Spleen (tissue), 11 donors: ENCODE results near the gene NGRN. TPM values are rescaled to one million over a fixed set of nuclear protein-coding genes. Genes with fewer than 3 reads are reported as not detected.

ENCODE experiments used
- DNase-seq: peaks from one replicate; pipeline ENCODE4 v3.0.0-alpha.2; 2020
- H3K27ac ChIP-seq, 8 donors: fragments of 200-600 bp; sonication (generic) in 7 of 8; 1 replicate in 4 of 8; 2 replicates in 4 of 8; pipeline versions ENCODE4 v1.5.0 to v1.8.0; 2016 to 2021; ENCODE audit warnings: inconsistent platforms in 4 of 8, mild to moderate bottlenecking in 4 of 8, moderate library complexity in 1 of 8
- H3K27me3 ChIP-seq, 7 donors: fragments of 200-600 bp; sonication (generic) in 6 of 7; replicated peaks in 1 of 7; 1 replicate in 4 of 7; 2 replicates in 3 of 7; pipeline versions ENCODE4 v1.5.0 to v1.8.0; 2016 to 2021; ENCODE audit warnings: inconsistent platforms in 3 of 7, mild to moderate bottlenecking in 1 of 7
- H3K36me3 ChIP-seq, 6 donors: fragments of 200-600 bp; sonication (generic) in 5 of 6; 1 replicate in 4 of 6; 2 replicates in 2 of 6; pipeline versions ENCODE4 v1.5.0 to v1.8.0; 2016 to 2021; ENCODE audit warnings: inconsistent platforms in 2 of 6
- H3K4me1 ChIP-seq, 6 donors: fragments of 200-600 bp; sonication (generic) in 5 of 6; 1 replicate in 3 of 6; 2 replicates in 3 of 6; pipeline versions ENCODE4 v1.5.0 to v1.8.0; 2016 to 2021; ENCODE audit warnings: inconsistent platforms in 3 of 6
- H3K4me3 ChIP-seq, 8 donors: fragments of 200-600 bp; sonication (generic) in 7 of 8; 1 replicate in 4 of 8; 2 replicates in 4 of 8; pipeline versions ENCODE4 v1.5.0 to v1.8.0; 2016 to 2021; ENCODE audit warnings: inconsistent platforms in 4 of 8, mild to moderate bottlenecking in 4 of 8, moderate library complexity in 2 of 8
- H3K9me3 ChIP-seq, 8 donors: fragments of 200-600 bp; sonication (generic) in 7 of 8; 1 replicate in 4 of 8; 2 replicates in 4 of 8; pipeline versions ENCODE4 v1.5.0 to v1.8.0; 2016 to 2021; ENCODE audit warnings: inconsistent platforms in 4 of 8
- POLR2A ChIP-seq, 3 donors: fragments of 450-650 bp; IDR thresholded peaks; one replicate each; pipeline ENCODE4 v1.5.1; 2017; ENCODE audit warnings: antibody characterized with exemption in 3 of 3, mild to moderate bottlenecking in 1 of 3
- POLR2AphosphoS5 ChIP-seq, 3 donors: sonication (generic); formaldehyde crosslinking; IDR thresholded peaks; one replicate each; pipeline ENCODE4 v1.5.1; 2017; ENCODE audit warnings: antibody characterized with exemption in 3 of 3
- WGBS, 5 donors: extraction: QIAGEN DNeasy Blood & Tissue Kit in 3 of 5; methylation state at CpG; one replicate each; pipeline versions ENCODE4 v1.1.5 to v1.1.7; 2013 to 2018; 5-methylcytosine and 5-hydroxymethylcytosine counted together
- intact Hi-C: fragments of 100-400 bp; cut with DNase I; formaldehyde crosslinking; loops from one replicate; pipeline ENCODE4 v1.15.0; 2023; ENCODE audit warnings: low total_unique reads
- polyA plus RNA-seq, 3 donors: library from polyadenylated mRNA; stranded (reverse); fragments of 200-250 nt; gene quantifications; one replicate each; pipeline ENCODE4 v1.2.1, GENCODE V29; 2013
- total RNA-seq, 7 donors: library from RNA; depleted of rRNA in 3 of 7; stranded (reverse); fragments of >200 nt in 3 of 7; fragmentation: NEBNext Ultra II Directional in 4 of 7; extraction: Animal tissue kit (Norgen Biotek cat#: 25700) in 4 of 7; gene quantifications; one replicate each; pipeline versions ENCODE4 v1.1.0 to v1.2.1, GENCODE V29; 2016 to 2021
- TF ChIP-seq, protein P1 (sequence below), 11 experiments: fragments of 200-600 bp in 7 of 11; fragments of 450-650 bp in 4 of 11; sonication (generic) in 4 of 11; IDR thresholded peaks in 8 of 11; conservative IDR thresholded peaks in 3 of 11; 1 replicate in 7 of 11; 2 replicates in 4 of 11; pipeline versions ENCODE4 v1.4.0 to v1.8.0; 2016 to 2021; ENCODE audit warnings: antibody characterized with exemption in 11 of 11, inconsistent platforms in 4 of 11, mild to moderate bottlenecking in 1 of 11
- donor health status: healthy with polysubstance abuse.
- donor health status: DM: no; HTN: no; CAD: no; lungs with moderate emphysema.
- donor health status: DM: no; HTN: no; CAD: no.
- donor health status: Bipolar disorder and iron deficiency.
- donor health status: healthy.
- donor health status: DM: no; HTN: no; CAD: no.
- donor health status: DM: yes; HTN: yes; CAD: no.

Gene NGRN
- total and polyA plus RNA-seq, 10 donors = 27.2 to 53.2 (median 46.6) TPM

DNA sequence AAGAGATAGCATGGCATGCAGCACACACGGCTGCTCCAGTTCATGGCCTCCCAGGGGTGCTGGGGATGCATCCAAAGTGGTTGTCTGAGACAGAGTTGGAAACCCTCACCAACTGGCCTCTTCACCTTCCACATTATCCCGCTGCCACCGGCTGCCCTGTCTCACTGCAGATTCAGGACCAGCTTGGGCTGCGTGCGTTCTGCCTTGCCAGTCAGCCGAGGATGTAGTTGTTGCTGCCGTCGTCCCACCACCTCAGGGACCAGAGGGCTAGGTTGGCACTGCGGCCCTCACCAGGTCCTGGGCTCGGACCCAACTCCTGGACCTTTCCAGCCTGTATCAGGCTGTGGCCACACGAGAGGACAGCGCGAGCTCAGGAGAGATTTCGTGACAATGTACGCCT lies 36.5 kb upstream of the NGRN start:
- no peak for TF ChIP-seq POLR2A (IDR thresholded peaks at IDR 0.05)
- TF ChIP-seq, protein P1, sequence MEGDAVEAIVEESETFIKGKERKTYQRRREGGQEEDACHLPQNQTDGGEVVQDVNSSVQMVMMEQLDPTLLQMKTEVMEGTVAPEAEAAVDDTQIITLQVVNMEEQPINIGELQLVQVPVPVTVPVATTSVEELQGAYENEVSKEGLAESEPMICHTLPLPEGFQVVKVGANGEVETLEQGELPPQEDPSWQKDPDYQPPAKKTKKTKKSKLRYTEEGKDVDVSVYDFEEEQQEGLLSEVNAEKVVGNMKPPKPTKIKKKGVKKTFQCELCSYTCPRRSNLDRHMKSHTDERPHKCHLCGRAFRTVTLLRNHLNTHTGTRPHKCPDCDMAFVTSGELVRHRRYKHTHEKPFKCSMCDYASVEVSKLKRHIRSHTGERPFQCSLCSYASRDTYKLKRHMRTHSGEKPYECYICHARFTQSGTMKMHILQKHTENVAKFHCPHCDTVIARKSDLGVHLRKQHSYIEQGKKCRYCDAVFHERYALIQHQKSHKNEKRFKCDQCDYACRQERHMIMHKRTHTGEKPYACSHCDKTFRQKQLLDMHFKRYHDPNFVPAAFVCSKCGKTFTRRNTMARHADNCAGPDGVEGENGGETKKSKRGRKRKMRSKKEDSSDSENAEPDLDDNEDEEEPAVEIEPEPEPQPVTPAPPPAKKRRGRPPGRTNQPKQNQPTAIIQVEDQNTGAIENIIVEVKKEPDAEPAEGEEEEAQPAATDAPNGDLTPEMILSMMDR (IDR thresholded peaks at IDR 0.05 in 8 of 11, conservative IDR thresholded peaks at IDR 0.05 in 3 of 11) = no peak
- peak in 2 of 3 donors; percentile 32 to 68 for TF ChIP-seq POLR2AphosphoS5 (IDR thresholded peaks at IDR 0.05)
- peaks cover 31 to 65% (median 49%) of the 10 kb centered on the region in 6 donors for H3K4me1 ChIP-seq

GRCh38 chr15:90230071-90230494 lies 35.4 kb upstream of the NGRN start:
- Histone ChIP-seq H3K4me1 (peaks cover 32 to 63% (median 52%) of the 10 kb centered on the region in 6 donors), H3K27me3 (no peaks in the 10 kb centered on the region), H3K9me3 (no peaks in the 10 kb centered on the region), H3K4me3 (peak overlapping the region in 1 of 8 donors; percentile 99), H3K27ac (peak overlapping the region; percentile 74 to 99 (median 94)), H3K36me3 (peaks cover 9 to 68% (median 56%) of the 10 kb centered on the region in 6 donors)
- TF ChIP-seq POLR2AphosphoS5 (IDR thresholded peaks at IDR 0.05) (peak; percentile 56 to 81 (median 66)), POLR2A (IDR thresholded peaks at IDR 0.05) (no peak)
- TF ChIP-seq, protein P1 (IDR thresholded peaks at IDR 0.05 in 8 of 11, conservative IDR thresholded peaks at IDR 0.05 in 3 of 11) = no peak
- intact Hi-C loops = no loop called here
- no peak for DNase-seq
- WGBS, 5 donors = 61 to 85% (median 74%) methylated on average over 7 to 12 of the region's 12 CpGs

More for the DNA sequence above, 36.5 kb upstream of the NGRN start:
- no peaks in the 10 kb centered on the region for H3K9me3 ChIP-seq
- peak overlapping the region in 4 of 8 donors; percentile 0 to 93 (median 24) for H3K27ac ChIP-seq
- H3K4me3 ChIP-seq = no peak overlapping the region
- WGBS, 5 donors = 93 to 97% (median 96%) methylated on average over 14 to 15 of the region's 15 CpGs
- DNase-seq = no peak
- intact Hi-C loops = no loop called here
- peaks cover 9 to 79% (median 67%) of the 10 kb centered on the region in 6 donors for H3K36me3 ChIP-seq
- H3K27me3 ChIP-seq = no peaks in the 10 kb centered on the region

DNA sequence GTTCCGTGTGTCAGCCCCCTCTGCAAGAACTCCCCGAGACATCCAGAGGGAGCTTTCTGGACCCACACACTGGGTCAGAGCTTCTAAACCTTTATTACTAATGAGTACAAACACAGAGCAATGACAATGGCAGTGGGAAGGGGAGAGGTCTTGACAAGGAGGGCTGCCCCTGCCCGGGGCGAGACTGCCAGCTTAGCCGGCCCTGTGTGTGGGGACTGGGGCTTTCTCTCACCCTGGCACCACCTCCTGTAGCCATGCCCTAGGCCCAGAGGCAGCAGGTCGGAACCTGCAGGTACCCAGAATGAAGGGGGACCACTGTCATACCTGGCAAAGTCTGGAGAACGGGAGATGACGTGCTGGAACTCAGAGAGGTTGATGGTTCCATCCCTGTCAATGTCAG lies 34.9 kb upstream of the NGRN start:
- WGBS, 5 donors = 78 to 90% (median 83%) methylated on average over 8 of the region's 8 CpGs
- peak; percentile 83 for DNase-seq
- H3K4me1 ChIP-seq = peaks cover 32 to 65% (median 52%) of the 10 kb centered on the region in 6 donors
- peak overlapping the region in 1 of 8 donors; percentile 99 for H3K4me3 ChIP-seq
- peak overlapping the region; percentile 74 to 99 (median 94) for H3K27ac ChIP-seq
- TF ChIP-seq, protein P1 (IDR thresholded peaks at IDR 0.05 in 8 of 11, conservative IDR thresholded peaks at IDR 0.05 in 3 of 11) = no peak
- TF ChIP-seq POLR2A (IDR thresholded peaks at IDR 0.05) (no peak), POLR2AphosphoS5 (IDR thresholded peaks at IDR 0.05) (no peak)
- peaks cover 7 to 64% (median 51%) of the 10 kb centered on the region in 6 donors for H3K36me3 ChIP-seq
- no peaks in the 10 kb centered on the region for H3K9me3 ChIP-seq
- intact Hi-C loops = no loop called here
- no peaks in the 10 kb centered on the region for H3K27me3 ChIP-seq

- H3K36me3 ChIP-seq = peaks cover 7 to 64% (median 49%) of the 10 kb centered on the region in 6 donors
- H3K27me3 ChIP-seq = no peaks in the 10 kb centered on the region
- no peaks in the 10 kb centered on the region for H3K9me3 ChIP-seq
- H3K27ac ChIP-seq = peak overlapping the region; percentile 74 to 99 (median 94)
- TF ChIP-seq POLR2A (IDR thresholded peaks at IDR 0.05) (peak in 1 of 3 donors; percentile 14), POLR2AphosphoS5 (IDR thresholded peaks at IDR 0.05) (peak; percentile 70 to 78 (median 78))
- TF ChIP-seq, protein P1 (IDR thresholded peaks at IDR 0.05 in 8 of 11, conservative IDR thresholded peaks at IDR 0.05 in 3 of 11) = no peak
- H3K4me1 ChIP-seq = peaks cover 32 to 69% (median 52%) of the 10 kb centered on the region in 6 donors
- WGBS, 5 donors = 33 to 47% (median 35%) methylated on average over 27 of the region's 27 CpGs
- intact Hi-C loops = no loop called here
- peak overlapping the region in 4 of 8 donors; percentile 0 to 99 (median 98) for H3K4me3 ChIP-seq
- peak; percentile 91 for DNase-seq
Measured at GRCh38 chr15:90231028-90232017, 34.1 kb upstream of the NGRN start.
